Lower leg skin (tissue), 4 donors: ENCODE results near the gene ZRANB3. TPM values are rescaled to one million over a fixed set of nuclear protein-coding genes. Genes with fewer than 3 reads are reported as not detected.
"Not testable (repeated sequence)": the region's sequence is repeated elsewhere in the genome, so short reads cannot be mapped to it uniquely, and the experiment has no call there.

Experiments used
- DNase-seq, 2 donors: peaks; one replicate each; pipeline ENCODE4 v3.0.0-alpha.2; 2019; ENCODE audit warnings: low spot score in 2 of 2
- H3K4me3 ChIP-seq: fragments of 200-600 bp; sonication (generic); 2 replicates; pipeline ENCODE4 v1.5.1; 2017; ENCODE audit warnings: mild to moderate bottlenecking, low read depth; ENCODE audit not compliant: poor library complexity, severe bottlenecking
- POLR2A ChIP-seq, 2 donors: fragments of 450-650 bp; IDR thresholded peaks; one replicate each; pipeline ENCODE4 v1.6.1; 2016 to 2017; ENCODE audit warnings: antibody characterized with exemption in 2 of 2, mild to moderate bottlenecking in 1 of 2, moderate library complexity in 1 of 2
- WGBS, 2 donors: methylation state at CpG; one replicate each; pipeline ENCODE4 v1.1.5; 2018; 5-methylcytosine and 5-hydroxymethylcytosine counted together
- intact Hi-C: fragments of 100-400 bp; cut with DNase I; formaldehyde crosslinking; loops from one replicate; pipeline ENCODE4 v1.15.0; 2023; ENCODE audit warnings: low total_unique reads
- total RNA-seq, 4 donors: library from RNA; depleted of rRNA; stranded (reverse); fragments of >200 nt; gene quantifications; one replicate each; pipeline ENCODE4 v1.1.0, GENCODE V29; 2016
- TF ChIP-seq, protein P1 (sequence below), 3 donors: fragments of 450-650 bp; IDR thresholded peaks; one replicate each; pipeline ENCODE4 v1.5.1; 2016; ENCODE audit warnings: antibody characterized with exemption in 3 of 3, mild to moderate bottlenecking in 3 of 3, moderate library complexity in 2 of 3

The ZRANB3 gene
- total RNA-seq, 4 donors from 2014 or later = 2.1 to 8.1 (median 4.1) TPM

DNA sequence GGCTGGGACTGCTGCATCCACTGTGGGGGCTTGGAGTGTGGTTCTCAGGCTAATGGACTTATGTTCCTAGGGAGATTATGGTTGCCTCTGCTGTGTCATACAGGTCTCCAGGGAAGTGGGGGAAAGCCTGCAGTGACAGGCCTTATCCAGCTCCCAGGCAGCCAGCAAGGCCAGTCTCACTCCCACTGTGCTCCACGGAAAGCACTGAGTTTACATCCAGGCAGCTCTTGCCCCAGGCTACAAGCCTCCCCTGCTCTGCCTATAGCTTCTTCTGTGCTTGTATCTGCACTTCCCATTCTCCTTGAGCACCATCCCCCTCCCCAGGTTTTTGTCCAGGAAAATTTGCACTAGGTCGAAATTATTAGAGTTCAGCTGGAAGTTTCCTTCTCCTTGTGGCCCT is 231.9 kb downstream of the ZRANB3 start:
- intact Hi-C loops = no loop called here
- no peak overlapping the region for H3K4me3 ChIP-seq
- WGBS, 2 donors = 73 to 86% methylated on average over 2 of the region's 2 CpGs
- TF ChIP-seq POLR2A (IDR thresholded peaks at IDR 0.05) = no peak
- no peak for DNase-seq

DNA sequence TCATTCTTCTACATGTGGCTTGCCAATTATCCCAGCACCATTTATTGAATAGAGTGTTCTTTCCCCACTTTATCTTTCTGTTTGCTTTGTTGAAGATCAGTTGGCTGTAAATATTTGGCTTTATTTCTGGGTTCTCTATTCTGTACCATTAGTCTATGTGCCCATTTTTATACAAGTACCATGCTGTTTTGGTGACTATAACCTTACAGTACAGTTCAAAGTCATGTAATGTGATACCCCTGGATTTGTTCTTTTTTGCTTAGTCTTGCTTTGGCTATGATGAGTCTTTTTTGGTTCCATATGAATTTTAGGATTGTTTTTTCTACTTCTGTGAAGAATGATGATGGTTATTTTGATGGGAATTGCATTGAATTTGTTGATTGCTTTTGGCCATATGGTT is 243.9 kb downstream of the ZRANB3 start:
- intact Hi-C loops, H3K4me3 ChIP-seq, DNase-seq: not testable (repeated sequence)

DNA sequence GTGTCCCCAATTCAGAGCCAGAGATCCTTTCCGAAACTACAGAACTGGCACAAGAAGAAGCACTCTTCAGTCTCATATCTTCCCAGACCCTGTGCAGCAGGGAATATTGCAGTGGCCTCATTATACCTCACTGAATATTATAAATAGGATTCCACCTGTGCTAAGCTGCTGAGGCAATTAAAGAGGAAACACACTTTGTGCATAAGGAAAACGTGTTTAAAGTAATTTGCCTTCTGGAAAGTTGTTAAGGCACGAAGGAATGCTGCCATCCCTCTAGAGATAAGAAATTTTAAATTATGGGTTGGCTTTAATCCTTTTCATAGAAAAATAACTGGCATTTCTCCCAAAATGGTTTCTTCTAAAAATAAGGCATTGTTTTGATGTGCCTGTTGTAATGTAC is 245.6 kb downstream of the ZRANB3 start:
- DNase-seq = no peak
- H3K4me3 ChIP-seq = no peak overlapping the region
- no peak for TF ChIP-seq POLR2A (IDR thresholded peaks at IDR 0.05)
- TF ChIP-seq, protein P1, sequence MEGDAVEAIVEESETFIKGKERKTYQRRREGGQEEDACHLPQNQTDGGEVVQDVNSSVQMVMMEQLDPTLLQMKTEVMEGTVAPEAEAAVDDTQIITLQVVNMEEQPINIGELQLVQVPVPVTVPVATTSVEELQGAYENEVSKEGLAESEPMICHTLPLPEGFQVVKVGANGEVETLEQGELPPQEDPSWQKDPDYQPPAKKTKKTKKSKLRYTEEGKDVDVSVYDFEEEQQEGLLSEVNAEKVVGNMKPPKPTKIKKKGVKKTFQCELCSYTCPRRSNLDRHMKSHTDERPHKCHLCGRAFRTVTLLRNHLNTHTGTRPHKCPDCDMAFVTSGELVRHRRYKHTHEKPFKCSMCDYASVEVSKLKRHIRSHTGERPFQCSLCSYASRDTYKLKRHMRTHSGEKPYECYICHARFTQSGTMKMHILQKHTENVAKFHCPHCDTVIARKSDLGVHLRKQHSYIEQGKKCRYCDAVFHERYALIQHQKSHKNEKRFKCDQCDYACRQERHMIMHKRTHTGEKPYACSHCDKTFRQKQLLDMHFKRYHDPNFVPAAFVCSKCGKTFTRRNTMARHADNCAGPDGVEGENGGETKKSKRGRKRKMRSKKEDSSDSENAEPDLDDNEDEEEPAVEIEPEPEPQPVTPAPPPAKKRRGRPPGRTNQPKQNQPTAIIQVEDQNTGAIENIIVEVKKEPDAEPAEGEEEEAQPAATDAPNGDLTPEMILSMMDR (IDR thresholded peaks at IDR 0.05) = no peak
- WGBS, 2 donors = 57 to 78% methylated on average over 3 of the region's 3 CpGs
- intact Hi-C loops = no loop called here

DNA sequence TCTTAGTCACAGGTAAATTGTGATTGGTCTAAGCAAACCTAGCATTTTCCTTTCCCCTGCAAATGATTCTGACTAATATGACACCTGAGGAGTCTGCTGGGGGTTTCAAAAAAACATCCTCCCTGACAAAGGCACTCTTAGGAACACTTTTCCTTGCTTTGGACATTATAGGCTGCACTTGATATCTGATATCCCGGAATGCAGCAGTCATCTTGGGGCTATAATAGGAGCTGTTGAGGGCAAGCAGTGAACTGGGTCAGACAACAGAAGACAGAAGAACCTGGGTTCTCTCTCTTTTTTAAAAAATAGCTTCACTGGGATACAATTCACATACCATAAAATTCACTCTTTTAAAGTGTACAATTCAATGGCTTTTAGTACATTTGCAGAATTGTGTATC is 249.6 kb downstream of the ZRANB3 start:
- H3K4me3 ChIP-seq = no peak overlapping the region
- no peak for DNase-seq
- TF ChIP-seq, protein P1 (IDR thresholded peaks at IDR 0.05) = no peak
- TF ChIP-seq POLR2A (IDR thresholded peaks at IDR 0.05) = no peak
- 93 to 100% methylated on average over 1 of the region's 1 CpG for WGBS, 2 donors
- intact Hi-C loops = no loop called here

DNA sequence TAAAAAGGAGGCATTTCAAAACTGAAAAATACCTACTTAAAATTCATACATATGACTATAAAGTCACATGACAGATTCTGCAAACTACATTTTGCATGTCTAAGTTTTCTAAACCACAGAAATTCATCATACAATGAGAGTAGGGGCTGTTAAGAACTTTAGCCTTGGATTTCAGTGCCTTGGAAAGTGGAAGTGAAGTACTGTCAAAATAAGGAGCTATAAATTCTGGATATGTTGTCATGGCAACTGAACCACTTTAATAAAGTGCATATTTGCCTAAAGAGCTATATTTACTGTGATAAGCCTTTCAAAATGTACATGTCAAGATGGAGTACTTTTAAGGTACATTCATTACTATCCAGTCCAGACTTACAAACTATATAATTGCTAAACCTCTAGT is 251.8 kb downstream of the ZRANB3 start:
- H3K4me3 ChIP-seq = no peak overlapping the region
- DNase-seq = no peak
- TF ChIP-seq POLR2A (IDR thresholded peaks at IDR 0.05) = no peak
- TF ChIP-seq, protein P1 (IDR thresholded peaks at IDR 0.05) = no peak
- intact Hi-C loops = no loop called here

DNA sequence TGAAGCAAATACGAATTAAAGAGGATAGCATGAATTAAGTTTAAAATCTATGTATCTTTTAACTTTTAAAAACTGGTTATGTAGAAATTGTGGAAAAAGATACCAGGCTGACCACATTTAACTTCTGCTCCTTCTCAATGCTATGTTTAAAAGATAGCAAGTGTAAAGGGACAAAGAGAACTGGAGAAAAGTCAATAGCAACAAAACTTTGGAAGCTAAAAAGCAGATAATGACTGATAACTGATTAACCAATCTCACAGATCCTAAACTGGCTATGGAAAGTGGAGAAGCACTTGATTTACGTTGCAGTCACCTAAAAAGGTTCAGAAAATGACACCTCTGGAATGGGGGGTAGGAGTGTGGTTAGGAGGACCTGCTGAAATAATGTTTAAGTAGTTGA is 254.5 kb downstream of the ZRANB3 start:
- intact Hi-C loops = no loop called here
- 87 to 88% methylated on average over 2 of the region's 2 CpGs for WGBS, 2 donors
- DNase-seq = no peak
- no peak overlapping the region for H3K4me3 ChIP-seq
- no peak for TF ChIP-seq POLR2A (IDR thresholded peaks at IDR 0.05)
- TF ChIP-seq, protein P1 (IDR thresholded peaks at IDR 0.05) = no peak

DNA sequence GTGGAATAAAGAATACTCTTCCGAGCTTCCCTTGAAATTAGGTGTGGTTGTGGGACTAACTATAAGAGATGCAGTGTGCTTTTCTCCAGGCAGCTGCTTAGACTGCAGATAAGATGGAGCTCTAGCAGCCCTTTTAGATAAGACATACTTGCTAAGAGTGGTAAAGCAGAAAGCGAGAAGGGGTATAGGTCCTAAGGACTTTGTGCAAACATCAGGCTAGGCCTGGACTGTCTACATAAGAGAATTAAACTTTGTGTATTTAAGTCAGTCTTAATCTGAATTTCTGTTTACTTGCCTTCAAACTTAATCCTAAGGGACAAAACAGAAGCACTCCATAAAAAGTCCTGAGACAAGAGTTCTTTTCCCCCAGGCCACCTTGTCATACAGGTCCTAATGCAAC is 260.0 kb downstream of the ZRANB3 start:
- no peak for DNase-seq

More for the DNA sequence above, 260.0 kb downstream of the ZRANB3 start:
- intact Hi-C loops = no loop called here
- no peak overlapping the region for H3K4me3 ChIP-seq
- 92 to 100% methylated on average over 2 of the region's 2 CpGs for WGBS, 2 donors
- TF ChIP-seq, protein P1 (IDR thresholded peaks at IDR 0.05) = no peak
- no peak for TF ChIP-seq POLR2A (IDR thresholded peaks at IDR 0.05)
